WTC11 (cell line): ENCODE measurements around the gene SETD3. TPM values are rescaled to one million over a fixed set of nuclear protein-coding genes. Genes with fewer than 3 reads are reported as not detected.

Source experiments
- ATAC-seq: fragments of 200-7000 bp; cut with Tn5 transposase; 2 replicates; pipeline ENCODE4 v1.10.0; 2021; ENCODE audit warnings: mild to moderate bottlenecking, moderate library complexity
- CTCF ChIA-PET: fragments of 300-600 bp; sonication (Branson Sonifier 250); formaldehyde crosslinking; loops from one replicate; lab custom pipeline; 2021; ENCODE audit warnings: antibody characterized with exemption; lab: Charles Lee
- POLR2A ChIA-PET: fragments of 350-600 bp; sonication (Branson Sonifier 250); formaldehyde crosslinking; loops from one replicate; lab custom pipeline; 2021; ENCODE audit warnings: antibody characterized with exemption; lab: Charles Lee
- DNase-seq: peaks from one replicate; pipeline ENCODE4 v3.0.0; 2021; ENCODE audit warnings: low spot score
- H3K27ac Mint-ChIP-seq: 2 replicates; pipeline ENCODE4 v1.8.0; 2021; ENCODE audit warnings: mixed read lengths
- H3K27me3 Mint-ChIP-seq: 2 replicates; pipeline ENCODE4 v1.8.0; 2021; ENCODE audit warnings: low read depth, mild to moderate bottlenecking, moderate library complexity, mixed read lengths
- H3K36me3 Mint-ChIP-seq: 2 replicates; pipeline ENCODE4 v1.8.0; 2021; ENCODE audit warnings: mixed read lengths
- H3K4me1 Mint-ChIP-seq: 2 replicates; pipeline ENCODE4 v1.8.0; 2022; ENCODE audit warnings: mixed read lengths
- H3K4me3 Mint-ChIP-seq: 2 replicates; pipeline ENCODE4 v1.8.0; 2021; ENCODE audit warnings: mild to moderate bottlenecking, moderate library complexity, mixed read lengths
- H3K9me3 Mint-ChIP-seq: 2 replicates; pipeline ENCODE4 v1.8.0; 2021; ENCODE audit warnings: mixed read lengths
- ATF2 ChIP-seq: sonication (generic); formaldehyde crosslinking; IDR thresholded peaks from 2 replicates; pipeline ENCODE4 v1.8.1; 2022; ENCODE audit warnings: low read depth, missing genetic modification reagents, borderline replicate concordance
- CREB1 ChIP-seq: sonication (generic); formaldehyde crosslinking; IDR thresholded peaks from 2 replicates; pipeline ENCODE4 v1.8.0; 2023; ENCODE audit warnings: mild to moderate bottlenecking, missing genetic modification reagents
- ELF4 ChIP-seq: sonication (generic); formaldehyde crosslinking; IDR thresholded peaks from 2 replicates; pipeline ENCODE4 v1.8.1; 2022; ENCODE audit warnings: low read depth, mild to moderate bottlenecking, moderate library complexity, missing genetic modification reagents
- GTF2I ChIP-seq: fragments of 250-450 bp; sonication (Bioruptor Pico); conservative IDR thresholded peaks from 2 replicates; pipeline ENCODE4 v1.4.0; 2021; ENCODE audit warnings: mild to moderate bottlenecking
- JAZF1 ChIP-seq: fragments of 250-450 bp; sonication (Bioruptor Pico); IDR thresholded peaks from 2 replicates; pipeline ENCODE4 v1.9.0; 2021; ENCODE audit warnings: moderate library complexity, mild to moderate bottlenecking, inconsistent platforms
- MAX ChIP-seq: sonication (generic); formaldehyde crosslinking; IDR thresholded peaks from 2 replicates; pipeline ENCODE4 v1.8.0; 2022; ENCODE audit warnings: mild to moderate bottlenecking, missing genetic modification reagents
- MYBL2 ChIP-seq: sonication (generic); formaldehyde crosslinking; IDR thresholded peaks from 2 replicates; pipeline ENCODE4 v1.8.1; 2023; ENCODE audit warnings: mild to moderate bottlenecking, moderate library complexity, missing genetic modification reagents
- SP1 ChIP-seq: sonication (generic); formaldehyde crosslinking; conservative IDR thresholded peaks from 2 replicates; pipeline ENCODE4 v1.8.1; 2022; ENCODE audit warnings: missing genetic modification reagents
- ZNF232 ChIP-seq: sonication (generic); formaldehyde crosslinking; IDR thresholded peaks from 2 replicates; pipeline ENCODE4 v1.8.0; 2022; ENCODE audit warnings: mild to moderate bottlenecking, missing genetic modification reagents
- ZNF263 ChIP-seq: sonication (generic); formaldehyde crosslinking; IDR thresholded peaks from 2 replicates; pipeline ENCODE4 v1.8.1; 2022; ENCODE audit warnings: low read depth, mild to moderate bottlenecking, moderate library complexity, missing genetic modification reagents
- ZNF396 ChIP-seq: fragments of 250-450 bp; sonication (Bioruptor Pico); IDR thresholded peaks from 2 replicates; pipeline ENCODE4 v1.8.0; 2021; ENCODE audit warnings: mild to moderate bottlenecking, moderate library complexity, borderline replicate concordance
- ZNF532 ChIP-seq: fragments of 250-450 bp; sonication (Bioruptor Pico); IDR thresholded peaks from 2 replicates; pipeline ENCODE4 v1.9.0; 2021; ENCODE audit warnings: mild to moderate bottlenecking, borderline replicate concordance
- total RNA-seq: library from RNA; stranded (reverse); gene quantifications from 3 replicates; pipeline ENCODE4 v1.2.3, GENCODE V29; 2021
- TF ChIP-seq, protein P1 (sequence below): sonication (generic); formaldehyde crosslinking; IDR thresholded peaks from 2 replicates; pipeline ENCODE4 v1.8.0; 2023; ENCODE audit warnings: mild to moderate bottlenecking, missing genetic modification reagents

The SETD3 gene
- total RNA-seq, 1 experiment from 2014 or later = 53.1 TPM

GRCh38 chr14:99502989-99503421 lies 22.3 kb upstream of the SETD3 start (continued):
- no peak for TF ChIP-seq ZNF232 (CRISPR knock-in tag)
- TF ChIP-seq, all 79 proteins: peak for 4

- Mint-ChIP-seq H3K4me3 (no peak overlapping the region), H3K9me3 (no peaks in the 10 kb centered on the region), H3K27me3 (no peaks in the 10 kb centered on the region)
- POLR2A ChIA-PET = no interaction called here
- ATAC-seq (no peak), DNase-seq (no peak)
- TF ChIP-seq, protein P1, sequence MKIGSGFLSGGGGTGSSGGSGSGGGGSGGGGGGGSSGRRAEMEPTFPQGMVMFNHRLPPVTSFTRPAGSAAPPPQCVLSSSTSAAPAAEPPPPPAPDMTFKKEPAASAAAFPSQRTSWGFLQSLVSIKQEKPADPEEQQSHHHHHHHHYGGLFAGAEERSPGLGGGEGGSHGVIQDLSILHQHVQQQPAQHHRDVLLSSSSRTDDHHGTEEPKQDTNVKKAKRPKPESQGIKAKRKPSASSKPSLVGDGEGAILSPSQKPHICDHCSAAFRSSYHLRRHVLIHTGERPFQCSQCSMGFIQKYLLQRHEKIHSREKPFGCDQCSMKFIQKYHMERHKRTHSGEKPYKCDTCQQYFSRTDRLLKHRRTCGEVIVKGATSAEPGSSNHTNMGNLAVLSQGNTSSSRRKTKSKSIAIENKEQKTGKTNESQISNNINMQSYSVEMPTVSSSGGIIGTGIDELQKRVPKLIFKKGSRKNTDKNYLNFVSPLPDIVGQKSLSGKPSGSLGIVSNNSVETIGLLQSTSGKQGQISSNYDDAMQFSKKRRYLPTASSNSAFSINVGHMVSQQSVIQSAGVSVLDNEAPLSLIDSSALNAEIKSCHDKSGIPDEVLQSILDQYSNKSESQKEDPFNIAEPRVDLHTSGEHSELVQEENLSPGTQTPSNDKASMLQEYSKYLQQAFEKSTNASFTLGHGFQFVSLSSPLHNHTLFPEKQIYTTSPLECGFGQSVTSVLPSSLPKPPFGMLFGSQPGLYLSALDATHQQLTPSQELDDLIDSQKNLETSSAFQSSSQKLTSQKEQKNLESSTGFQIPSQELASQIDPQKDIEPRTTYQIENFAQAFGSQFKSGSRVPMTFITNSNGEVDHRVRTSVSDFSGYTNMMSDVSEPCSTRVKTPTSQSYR (CRISPR knock-in tag) = no peak
- no peak for TF ChIP-seq ATF2 (CRISPR knock-in tag)
- no peak for TF ChIP-seq ZNF263 (CRISPR knock-in tag)
- TF ChIP-seq ZNF232 (CRISPR knock-in tag) = no peak
- TF ChIP-seq, all 79 proteins: peak for 0
- Mint-ChIP-seq H3K27ac (no peak overlapping the region), H3K36me3 (peaks cover 71% of the 10 kb centered on the region), H3K4me1 (peaks cover 24% of the 10 kb centered on the region)
- CTCF ChIA-PET = no interaction called here
Measured at GRCh38 chr14:99497894-99498293, 17.2 kb upstream of the SETD3 start.

DNA sequence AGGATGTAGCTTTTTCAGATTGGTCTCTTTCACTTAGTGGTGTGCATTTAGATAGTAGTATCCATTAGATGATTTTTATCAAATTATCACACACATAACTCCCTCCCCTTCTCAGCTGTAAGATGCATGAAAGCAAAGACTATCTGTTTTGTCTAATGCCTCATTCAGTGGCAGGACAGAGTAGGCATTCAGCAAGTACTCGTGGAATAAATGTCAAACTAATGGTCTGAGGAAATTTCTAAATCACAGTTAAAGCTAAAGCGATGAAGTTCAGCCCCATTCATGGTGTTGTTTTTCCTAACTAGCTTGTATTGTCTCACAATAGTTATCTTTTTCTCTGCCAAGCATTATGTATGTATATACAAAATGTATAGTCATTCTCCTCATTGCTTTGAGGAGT lies 16.7 kb upstream of the SETD3 start:
- ChIA-PET POLR2A (no interaction called here), CTCF (interaction anchor here (0.6 kb wide), 1 partner anchor 385 kb away, joined by 3 read pairs; no protein-coding TSS in a partner anchor)
- ATAC-seq (no peak), DNase-seq (no peak)
- peaks cover 20% of the 10 kb centered on the region for H3K4me1 Mint-ChIP-seq
- no peak overlapping the region for H3K4me3 Mint-ChIP-seq
- peaks cover 73% of the 10 kb centered on the region for H3K36me3 Mint-ChIP-seq
- no peaks in the 10 kb centered on the region for H3K9me3 Mint-ChIP-seq
- H3K27me3 Mint-ChIP-seq = no peaks in the 10 kb centered on the region
- no peak for TF ChIP-seq MYBL2 (CRISPR knock-in tag)
- no peak for TF ChIP-seq ZNF396 (CRISPR knock-in tag)
- no peak for TF ChIP-seq ZNF532 (CRISPR knock-in tag)
- TF ChIP-seq JAZF1 (CRISPR knock-in tag) = no peak
- no peak for TF ChIP-seq SP1
- TF ChIP-seq GTF2I (CRISPR knock-in tag) = no peak
- TF ChIP-seq CREB1 (CRISPR knock-in tag) = no peak
- no peak for TF ChIP-seq ELF4 (CRISPR knock-in tag)
- no peak for TF ChIP-seq MAX
- no peak overlapping the region for H3K27ac Mint-ChIP-seq
